GM06990 (cell line): ENCODE data around the gene SIN3B.
A peak's percentile ranks its signal among the peaks of the same experiment; 100 is the strongest.

Source experiments
- DNase-seq: peaks from one replicate; pipeline ENCODE4 v3.0.0-alpha.2; 2011; ENCODE audit not compliant: insufficient read length; ENCODE audit errors: extremely low read depth
- H3K27me3 ChIP-seq: replicated peaks from 2 replicates; pipeline ENCODE4 v1.6.0; 2011; ENCODE audit warnings: low read length; ENCODE audit not compliant: control insufficient read depth, insufficient read depth
- H3K36me3 ChIP-seq: 2 replicates; pipeline ENCODE4 v1.5.1; 2011; ENCODE audit warnings: low read length; ENCODE audit not compliant: control insufficient read depth, insufficient read depth
- H3K4me3 ChIP-seq: replicated peaks from 2 replicates; pipeline ENCODE4 v1.5.1; 2011; ENCODE audit warnings: low read depth, mild to moderate bottlenecking, control low read depth, low read length
- TF ChIP-seq, protein P1 (sequence below): IDR thresholded peaks from 2 replicates; pipeline ENCODE4 v1.5.1; 2011; ENCODE audit warnings: low read length, control low read depth, mild to moderate bottlenecking, inconsistent platforms; ENCODE audit not compliant: insufficient read depth, poor library complexity, severe bottlenecking

The SIN3B gene

DNA sequence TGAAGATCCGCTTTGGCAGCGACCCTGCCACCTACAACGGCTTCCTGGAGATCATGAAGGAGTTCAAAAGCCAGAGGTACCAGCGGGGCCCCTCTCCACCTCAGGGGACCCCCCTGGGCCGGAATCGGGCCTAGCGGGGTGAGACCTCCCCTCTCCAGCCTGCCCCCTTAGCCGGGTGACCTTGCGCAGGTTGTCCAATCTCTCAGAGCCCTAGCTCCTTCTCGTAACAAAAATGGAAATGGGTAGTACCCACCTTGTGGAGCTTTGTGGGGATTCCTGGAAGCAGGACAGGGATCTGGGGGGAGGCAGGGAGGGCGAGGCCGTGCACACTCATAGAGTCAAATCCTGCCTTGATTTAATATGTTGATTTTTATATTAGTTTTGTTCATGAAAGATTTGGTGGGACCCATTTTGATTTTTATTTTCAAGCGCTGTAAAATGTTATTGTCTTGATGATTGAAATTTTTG, 658 bp downstream of the SIN3B start:
- no peak for DNase-seq
- peak overlapping the region; percentile 92 for H3K4me3 ChIP-seq
- H3K27me3 ChIP-seq = no peaks in the 10 kb centered on the region
- peaks cover 8% of the 10 kb centered on the region for H3K36me3 ChIP-seq
- TF ChIP-seq, protein P1, sequence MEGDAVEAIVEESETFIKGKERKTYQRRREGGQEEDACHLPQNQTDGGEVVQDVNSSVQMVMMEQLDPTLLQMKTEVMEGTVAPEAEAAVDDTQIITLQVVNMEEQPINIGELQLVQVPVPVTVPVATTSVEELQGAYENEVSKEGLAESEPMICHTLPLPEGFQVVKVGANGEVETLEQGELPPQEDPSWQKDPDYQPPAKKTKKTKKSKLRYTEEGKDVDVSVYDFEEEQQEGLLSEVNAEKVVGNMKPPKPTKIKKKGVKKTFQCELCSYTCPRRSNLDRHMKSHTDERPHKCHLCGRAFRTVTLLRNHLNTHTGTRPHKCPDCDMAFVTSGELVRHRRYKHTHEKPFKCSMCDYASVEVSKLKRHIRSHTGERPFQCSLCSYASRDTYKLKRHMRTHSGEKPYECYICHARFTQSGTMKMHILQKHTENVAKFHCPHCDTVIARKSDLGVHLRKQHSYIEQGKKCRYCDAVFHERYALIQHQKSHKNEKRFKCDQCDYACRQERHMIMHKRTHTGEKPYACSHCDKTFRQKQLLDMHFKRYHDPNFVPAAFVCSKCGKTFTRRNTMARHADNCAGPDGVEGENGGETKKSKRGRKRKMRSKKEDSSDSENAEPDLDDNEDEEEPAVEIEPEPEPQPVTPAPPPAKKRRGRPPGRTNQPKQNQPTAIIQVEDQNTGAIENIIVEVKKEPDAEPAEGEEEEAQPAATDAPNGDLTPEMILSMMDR = no peak

DNA sequence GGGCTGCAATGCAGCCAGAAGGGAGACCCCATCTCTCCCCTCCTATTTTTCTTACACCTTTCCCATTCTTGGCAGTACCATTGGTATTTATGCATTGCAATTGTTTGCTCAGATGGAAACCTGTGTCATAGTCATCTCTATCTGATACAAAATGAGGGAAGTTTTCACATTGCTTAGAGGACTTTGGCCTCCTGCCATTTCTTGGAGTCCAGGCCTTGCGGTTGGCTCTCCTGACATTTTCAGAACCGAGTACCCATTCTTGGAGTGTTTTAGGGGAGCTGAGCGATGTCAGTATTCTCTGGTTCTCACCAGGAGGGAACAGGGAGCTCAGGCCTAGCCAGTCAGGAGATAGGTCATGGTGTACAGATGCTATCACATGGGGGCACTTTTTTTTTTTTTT, 1.5 kb downstream of the SIN3B start:
- TF ChIP-seq, protein P1 = no peak
- no peak for DNase-seq
- Histone ChIP-seq H3K36me3 (peaks cover 8% of the 10 kb centered on the region), H3K27me3 (no peaks in the 10 kb centered on the region), H3K4me3 (no peak overlapping the region)

DNA sequence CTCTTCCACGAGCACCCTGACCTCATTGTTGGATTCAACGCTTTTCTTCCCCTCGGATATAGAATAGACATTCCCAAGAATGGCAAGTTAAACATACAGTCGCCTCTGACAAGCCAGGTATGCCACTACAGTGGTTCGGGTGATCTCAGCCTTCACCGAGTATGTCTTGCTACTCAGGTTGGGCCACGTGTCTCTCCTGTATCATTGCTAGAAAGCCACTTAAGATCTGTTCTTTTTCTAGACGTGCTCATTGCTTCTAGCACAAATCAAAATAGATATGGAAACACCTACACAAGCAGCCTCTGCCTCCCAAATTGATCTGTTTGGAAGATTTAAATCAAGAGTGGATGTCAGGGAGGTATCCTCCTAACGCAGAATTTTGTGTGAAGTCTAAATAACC, 2.3 kb downstream of the SIN3B start:
- no peaks in the 10 kb centered on the region for H3K27me3 ChIP-seq
- TF ChIP-seq, protein P1 = no peak
- H3K4me3 ChIP-seq = no peak overlapping the region
- DNase-seq = no peak
- peaks cover 8% of the 10 kb centered on the region for H3K36me3 ChIP-seq

DNA sequence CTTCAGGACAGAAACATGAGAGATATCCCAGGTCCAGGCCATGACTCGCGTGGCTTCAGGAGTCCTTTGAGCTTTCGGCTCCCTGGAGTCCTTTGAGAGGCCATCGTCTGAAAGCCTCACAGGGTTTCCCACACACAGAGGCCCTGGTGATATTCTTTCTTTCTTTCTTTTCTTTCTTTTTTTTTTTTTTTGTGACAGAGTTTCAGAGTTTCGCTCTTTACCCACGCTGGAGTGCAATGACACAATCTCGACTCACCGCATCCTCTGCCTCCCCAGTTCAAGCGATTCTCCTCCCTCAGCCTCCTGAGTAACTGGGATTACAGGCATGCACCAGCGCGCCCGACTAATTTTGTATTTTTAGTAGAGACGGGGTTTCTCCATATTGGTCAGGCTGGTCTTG, 5.5 kb downstream of the SIN3B start:
- TF ChIP-seq, protein P1 = no peak
- Histone ChIP-seq H3K27me3 (no peaks in the 10 kb centered on the region), H3K4me3 (no peak overlapping the region), H3K36me3 (peaks cover 12% of the 10 kb centered on the region)
- DNase-seq = no peak

DNA sequence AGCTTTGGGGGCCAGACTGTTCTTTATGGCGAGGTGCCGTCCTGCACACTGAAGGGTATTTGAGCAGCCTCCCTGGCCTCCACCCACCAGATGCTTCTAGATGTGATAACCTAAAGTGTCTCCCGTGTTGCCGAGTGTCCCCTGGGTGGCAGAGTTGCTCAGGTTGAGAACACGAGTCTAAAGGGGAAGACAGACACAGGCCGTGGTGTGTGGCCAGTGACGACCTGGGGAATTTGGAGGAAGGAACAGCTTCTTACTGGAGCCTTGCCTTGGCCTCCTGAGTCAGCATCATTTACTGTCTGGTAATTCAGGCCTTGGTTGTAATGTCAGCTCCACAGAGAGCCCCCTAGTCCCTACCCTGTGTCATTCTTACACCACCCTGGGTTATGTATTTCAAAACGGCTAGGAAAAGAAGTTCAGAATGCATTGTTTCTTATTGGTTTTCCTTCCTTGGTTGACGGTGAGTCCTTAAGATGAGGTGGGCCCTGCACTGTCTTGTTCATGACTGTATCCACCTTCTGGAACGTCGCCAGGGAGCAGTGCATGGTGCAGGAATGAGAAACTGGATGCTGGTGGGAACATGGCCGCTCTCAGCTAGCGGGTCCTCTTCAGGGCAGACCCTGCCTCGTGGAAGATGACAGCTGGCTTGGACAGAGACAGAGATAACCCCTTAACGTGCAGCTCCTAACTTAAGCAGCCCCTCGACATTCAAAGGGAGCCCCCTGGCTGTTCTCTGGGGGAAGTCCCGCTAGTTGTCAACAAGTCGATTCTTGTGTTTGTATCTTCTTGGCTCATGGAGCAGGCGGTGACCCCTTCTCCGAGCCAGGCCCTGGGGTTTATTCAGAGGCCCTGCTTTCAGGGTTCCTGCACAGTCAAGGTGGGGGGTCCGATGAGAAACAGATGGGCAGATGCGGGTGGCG, 7.2 kb downstream of the SIN3B start:
- no peak overlapping the region for H3K4me3 ChIP-seq
- peaks cover 18% of the 10 kb centered on the region for H3K36me3 ChIP-seq
- no peaks in the 10 kb centered on the region for H3K27me3 ChIP-seq
- peak; percentile 43 for DNase-seq
- TF ChIP-seq, protein P1 = no peak
